Memory B cell (primary cell): ENCODE measurements around the gene CRMP1.

Experiments used
- ATAC-seq: fragments of 150-1000 bp; cut with Tn5 transposase; 2 replicates; pipeline ENCODE4 v1.10.0; 2021; ENCODE audit warnings: low read depth, mild to moderate bottlenecking, moderate library complexity
- DNase-seq, 2 donors: peaks; one replicate each; pipeline ENCODE4 v3.0.0; 2022; ENCODE audit warnings: low spot score in 2 of 2
- H3K27ac Mint-ChIP-seq: one replicate; pipeline ENCODE4 v1.8.0; 2022; ENCODE audit warnings: mild to moderate bottlenecking, moderate library complexity, mixed read lengths
- H3K27me3 Mint-ChIP-seq: one replicate; pipeline ENCODE4 v1.8.0; 2022; ENCODE audit warnings: mixed read lengths
- H3K36me3 Mint-ChIP-seq: one replicate; pipeline ENCODE4 v1.8.0; 2022; ENCODE audit warnings: mild to moderate bottlenecking, mixed read lengths
- H3K4me1 Mint-ChIP-seq: one replicate; pipeline ENCODE4 v1.8.0; 2022; ENCODE audit warnings: mixed read lengths
- H3K4me3 Mint-ChIP-seq: one replicate; pipeline ENCODE4 v1.8.0; 2022; ENCODE audit warnings: mild to moderate bottlenecking, moderate library complexity, mixed read lengths
- H3K9me3 Mint-ChIP-seq: one replicate; pipeline ENCODE4 v1.8.0; 2022; ENCODE audit warnings: mixed read lengths

The CRMP1 gene

DNA sequence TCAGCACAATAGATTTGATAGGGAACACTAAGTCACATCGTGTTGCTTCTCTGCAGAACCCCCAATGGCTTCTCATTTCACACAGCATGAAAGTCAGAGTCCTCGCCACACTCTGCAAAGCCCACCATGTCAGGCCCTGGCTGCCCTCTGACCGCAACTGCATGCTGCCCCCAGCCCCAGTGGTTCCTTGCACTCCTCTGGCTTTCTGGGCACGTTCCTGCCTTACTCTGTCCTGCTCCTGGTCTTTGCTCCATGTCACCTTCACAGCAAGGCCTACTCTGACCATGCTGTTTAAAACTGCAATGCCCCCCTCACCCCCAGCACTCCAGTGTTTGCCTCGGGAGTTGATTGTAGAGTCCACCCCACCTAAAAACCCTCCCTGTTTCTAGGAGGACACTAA is 103.7 kb downstream of the CRMP1 start:
- Mint-ChIP-seq H3K36me3 (peaks cover 2% of the 10 kb centered on the region), H3K4me3 (no peak overlapping the region), H3K27me3 (no peaks in the 10 kb centered on the region), H3K4me1 (no peaks in the 10 kb centered on the region), H3K27ac (no peak overlapping the region), H3K9me3 (peaks cover 3% of the 10 kb centered on the region)
- ATAC-seq (no peak), DNase-seq (no peak)

DNA sequence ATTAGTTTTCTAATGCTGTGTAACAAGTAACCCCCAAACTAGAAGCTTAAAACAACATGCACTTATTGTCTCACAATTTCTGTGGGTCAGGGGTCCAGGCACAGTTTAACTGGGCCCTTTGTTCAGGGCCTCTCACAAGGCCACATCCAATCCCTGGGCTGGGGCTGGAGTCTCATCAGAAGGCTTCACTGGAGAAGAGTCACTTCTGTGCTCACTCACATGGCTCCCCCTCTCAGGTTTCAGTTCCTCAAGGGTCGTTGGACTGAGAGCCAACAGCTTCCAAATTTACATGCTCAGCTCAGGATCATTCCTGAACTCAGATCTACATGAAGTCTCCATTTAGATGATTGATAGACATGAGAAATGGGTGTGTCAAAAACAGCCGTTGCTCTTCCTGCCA is 104.7 kb downstream of the CRMP1 start:
- H3K4me1 Mint-ChIP-seq: no peaks in the 10 kb centered on the region
- no peak overlapping the region for H3K4me3 Mint-ChIP-seq
- H3K36me3 Mint-ChIP-seq: peaks cover 2% of the 10 kb centered on the region
- H3K27ac Mint-ChIP-seq: no peak overlapping the region
- peaks cover under 1% of the 10 kb centered on the region for H3K27me3 Mint-ChIP-seq
- ATAC-seq: no peak
- DNase-seq: no peak
- peaks cover 3% of the 10 kb centered on the region for H3K9me3 Mint-ChIP-seq

DNA sequence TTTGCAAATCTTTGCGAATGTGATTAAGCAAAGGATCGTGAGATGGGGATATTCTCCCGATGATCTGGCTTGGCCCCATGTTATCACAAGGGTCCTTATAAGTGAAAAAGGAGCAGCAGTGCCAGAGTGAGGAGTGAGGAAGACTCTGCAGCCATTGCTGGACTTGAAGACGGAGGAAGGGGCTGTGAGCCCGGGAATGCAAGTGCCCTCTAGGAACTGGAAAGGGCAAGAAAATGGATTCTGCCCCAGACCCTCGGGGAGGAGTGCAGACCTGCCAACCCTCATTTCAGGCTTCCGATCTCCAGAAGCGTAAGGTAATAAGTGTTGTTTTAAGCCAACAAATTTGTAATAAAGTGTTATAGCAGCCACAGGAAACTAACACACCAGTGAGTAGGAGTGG is 105.6 kb downstream of the CRMP1 start:
- no peak overlapping the region for H3K27ac Mint-ChIP-seq
- no peak overlapping the region for H3K4me3 Mint-ChIP-seq
- H3K36me3 Mint-ChIP-seq: peaks cover 2% of the 10 kb centered on the region
- H3K27me3 Mint-ChIP-seq: peaks cover 5% of the 10 kb centered on the region
- DNase-seq: no peak
- ATAC-seq: no peak
- H3K4me1 Mint-ChIP-seq: no peaks in the 10 kb centered on the region
- H3K9me3 Mint-ChIP-seq: peaks cover 3% of the 10 kb centered on the region

DNA sequence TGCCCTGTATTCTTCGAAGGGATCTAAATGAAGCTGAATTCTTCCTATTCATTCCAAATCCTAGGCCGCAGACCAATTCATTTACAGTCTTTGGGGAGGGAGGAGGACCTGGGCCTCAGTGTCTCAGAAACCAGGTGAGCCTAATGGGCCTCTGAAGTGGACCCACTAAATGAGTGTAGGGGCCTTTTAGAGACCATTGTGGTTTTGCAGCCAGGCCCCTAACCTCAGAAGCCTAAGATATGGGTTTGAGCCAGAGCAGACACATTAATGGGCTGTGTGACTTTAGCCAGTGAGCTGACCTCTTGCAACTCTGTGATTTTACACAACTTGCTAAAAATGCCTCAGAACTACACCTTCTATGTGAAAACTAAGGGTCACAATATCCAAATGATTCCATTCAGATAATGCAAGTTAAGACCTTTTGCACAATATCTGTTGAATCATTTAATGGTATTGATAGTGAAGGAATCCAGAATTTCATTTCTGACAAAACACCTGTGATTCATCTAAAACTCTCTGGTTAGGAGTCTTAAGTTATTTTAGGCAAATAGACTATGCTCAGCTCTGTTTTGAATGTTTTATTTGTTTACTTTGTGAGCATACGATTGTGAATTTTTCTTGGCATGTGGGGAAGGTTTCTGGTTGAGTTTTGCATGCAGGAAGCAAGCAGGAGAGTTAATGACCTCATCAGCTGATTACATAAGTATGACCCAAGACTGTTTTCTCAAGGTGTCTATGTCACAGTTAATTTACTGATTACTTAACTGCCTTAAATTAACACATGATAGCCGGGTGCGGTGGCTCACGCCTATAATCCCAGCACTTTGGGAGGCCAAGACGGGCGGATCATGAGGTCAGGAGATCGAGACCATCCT is 106.8 kb downstream of the CRMP1 start:
- ATAC-seq (no peak), DNase-seq (no peak)
- Mint-ChIP-seq H3K27ac (no peak overlapping the region), H3K4me3 (no peak overlapping the region), H3K36me3 (peaks cover 2% of the 10 kb centered on the region), H3K9me3 (peaks cover 3% of the 10 kb centered on the region), H3K4me1 (no peaks in the 10 kb centered on the region), H3K27me3 (peaks cover 5% of the 10 kb centered on the region)

DNA sequence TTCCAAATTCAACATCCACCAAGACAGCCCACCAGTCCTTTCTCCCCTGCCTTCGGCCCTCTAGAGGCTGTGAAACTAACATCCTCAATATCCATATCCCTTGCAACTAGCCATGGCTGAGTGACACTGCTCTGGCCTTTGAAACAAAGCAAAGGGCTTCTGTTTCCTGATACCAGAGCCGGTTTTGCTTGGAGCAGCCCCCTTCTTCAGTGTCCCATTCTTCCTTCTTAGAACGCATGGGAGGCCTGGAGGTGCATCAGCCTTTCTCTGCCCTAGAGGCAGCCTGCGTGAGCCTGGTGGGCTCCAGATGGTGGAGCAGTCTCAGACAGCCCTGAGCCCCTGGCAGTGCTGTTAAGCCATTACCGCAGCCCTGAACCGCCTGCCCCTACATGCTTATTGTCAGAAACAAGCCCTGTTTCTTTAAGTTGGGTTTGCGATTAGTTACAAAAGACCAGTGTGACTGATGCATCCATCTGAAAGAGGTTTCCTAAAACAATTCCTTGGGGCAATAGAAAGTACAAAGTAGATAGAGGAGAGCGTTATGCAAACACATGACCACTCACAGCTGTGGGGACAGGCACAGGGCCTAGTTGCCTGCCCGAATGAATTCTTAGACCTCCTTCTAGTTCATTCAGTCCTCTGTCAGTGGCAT is 107.8 kb downstream of the CRMP1 start:
- DNase-seq: no peak
- Mint-ChIP-seq H3K36me3 (peaks cover 2% of the 10 kb centered on the region), H3K27ac (no peak overlapping the region), H3K27me3 (peaks cover 5% of the 10 kb centered on the region), H3K4me1 (no peaks in the 10 kb centered on the region), H3K4me3 (no peak overlapping the region), H3K9me3 (peaks cover 3% of the 10 kb centered on the region)
- no peak for ATAC-seq

DNA sequence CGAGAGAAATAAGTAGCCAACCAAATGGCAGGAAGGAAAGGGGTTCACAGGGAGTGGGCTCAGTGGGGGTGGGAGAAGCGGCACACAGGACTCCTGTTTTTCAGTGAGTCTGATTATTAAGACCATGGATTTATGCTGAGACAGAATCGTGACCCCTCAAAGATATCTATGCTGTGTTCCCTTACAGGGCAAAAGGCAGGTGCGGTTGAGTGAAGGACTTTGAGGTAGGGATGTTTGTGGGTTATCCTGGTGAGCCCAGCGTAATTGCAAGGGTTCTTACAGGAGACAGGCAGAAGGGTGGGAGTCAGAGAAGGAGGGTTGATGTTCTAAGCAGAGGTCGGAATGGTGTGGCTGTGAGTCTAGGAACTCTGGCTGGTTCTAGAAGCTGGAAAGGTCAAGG is 108.9 kb downstream of the CRMP1 start:
- DNase-seq (no peak), ATAC-seq (no peak)
- Mint-ChIP-seq H3K36me3 (peaks cover 2% of the 10 kb centered on the region), H3K27me3 (peaks cover 5% of the 10 kb centered on the region), H3K4me1 (no peaks in the 10 kb centered on the region), H3K4me3 (no peak overlapping the region), H3K27ac (no peak overlapping the region), H3K9me3 (peaks cover 3% of the 10 kb centered on the region)

GRCh38 chr4:5783486-5783885 is 109.4 kb downstream of the CRMP1 start:
- H3K4me3 Mint-ChIP-seq: no peak overlapping the region
- peaks cover 2% of the 10 kb centered on the region for H3K36me3 Mint-ChIP-seq

DNA sequence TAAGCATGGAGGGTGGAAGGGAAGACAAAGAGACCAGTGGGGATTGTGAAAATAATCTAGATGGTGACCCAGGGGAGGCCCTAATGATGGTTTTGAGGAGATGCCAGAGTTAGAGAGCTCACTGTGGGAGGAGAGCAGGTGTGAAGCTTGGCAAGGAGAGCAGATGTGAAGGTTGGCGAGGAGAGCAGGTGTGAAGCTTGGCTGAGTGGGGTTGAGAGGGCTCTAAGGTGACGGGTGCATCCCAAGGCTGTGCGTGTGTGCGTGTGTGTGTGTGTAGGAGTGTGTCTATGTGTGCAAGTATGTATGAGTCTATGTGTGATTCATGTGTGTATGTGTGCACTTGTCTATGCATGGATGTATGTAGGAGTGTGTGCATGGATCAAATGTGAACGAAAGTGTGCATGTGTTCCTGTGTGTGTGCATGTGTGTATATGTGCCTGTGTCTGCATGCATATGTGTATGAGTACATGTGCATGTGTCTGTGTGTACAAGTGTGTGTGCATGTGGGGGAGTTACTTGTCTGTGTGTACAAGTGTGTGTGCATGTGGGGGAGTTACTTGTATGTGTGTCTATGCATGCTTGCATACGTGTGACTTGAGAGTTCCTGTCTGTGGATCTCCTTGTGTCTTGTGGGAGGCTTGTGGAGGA is 109.9 kb downstream of the CRMP1 start:
- DNase-seq (no peak), ATAC-seq (no peak)
- Mint-ChIP-seq H3K27ac (no peak overlapping the region), H3K9me3 (peaks cover 2% of the 10 kb centered on the region), H3K4me1 (no peaks in the 10 kb centered on the region), H3K4me3 (no peak overlapping the region), H3K36me3 (peaks cover 1% of the 10 kb centered on the region), H3K27me3 (peaks cover 5% of the 10 kb centered on the region)

More at GRCh38 chr4:5783486-5783885, 109.4 kb downstream of the CRMP1 start:
- ATAC-seq (no peak), DNase-seq (no peak)
- Mint-ChIP-seq H3K27ac (no peak overlapping the region), H3K27me3 (peaks cover 5% of the 10 kb centered on the region), H3K4me1 (no peaks in the 10 kb centered on the region), H3K9me3 (peaks cover 3% of the 10 kb centered on the region)

- Mint-ChIP-seq H3K4me3 (no peak overlapping the region), H3K4me1 (no peaks in the 10 kb centered on the region), H3K27ac (no peak overlapping the region), H3K9me3 (no peaks in the 10 kb centered on the region), H3K27me3 (peaks cover 5% of the 10 kb centered on the region), H3K36me3 (no peaks in the 10 kb centered on the region)
- no peak for DNase-seq
- no peak for ATAC-seq
Observed at GRCh38 chr4:5781691-5782090, 111.2 kb downstream of the CRMP1 start.

GRCh38 chr4:5780831-5781480 is 111.9 kb downstream of the CRMP1 start:
- DNase-seq (peak in 1 of 2 donors; percentile 2), ATAC-seq (no peak)
- H3K4me1 Mint-ChIP-seq: no peaks in the 10 kb centered on the region
- H3K27me3 Mint-ChIP-seq: peaks cover 5% of the 10 kb centered on the region
- H3K27ac Mint-ChIP-seq: no peak overlapping the region
- no peak overlapping the region for H3K4me3 Mint-ChIP-seq
- H3K9me3 Mint-ChIP-seq: peaks cover 3% of the 10 kb centered on the region
- peaks cover 2% of the 10 kb centered on the region for H3K36me3 Mint-ChIP-seq

DNA sequence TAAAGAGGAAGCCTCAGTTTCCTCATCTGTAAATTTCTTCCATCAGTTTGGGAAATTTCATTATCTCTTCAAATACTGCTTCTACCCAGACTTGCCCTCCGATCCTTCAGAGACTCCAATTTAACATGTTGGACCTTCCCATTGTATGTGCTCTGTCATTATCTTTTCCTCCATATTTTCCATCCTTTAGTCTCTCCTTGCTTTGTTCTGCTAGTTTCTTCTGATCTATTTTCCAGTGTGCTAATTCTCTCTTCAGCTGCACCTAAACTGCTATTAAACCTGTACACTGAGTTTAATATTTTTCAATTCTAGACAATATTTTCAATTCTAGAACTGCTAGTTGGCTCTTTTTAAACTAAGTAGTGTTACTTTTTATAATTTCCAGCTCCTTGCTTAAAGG is 116.4 kb downstream of the CRMP1 start:
- Mint-ChIP-seq H3K27me3 (no peaks in the 10 kb centered on the region), H3K27ac (no peak overlapping the region), H3K4me3 (no peak overlapping the region), H3K36me3 (peaks cover 2% of the 10 kb centered on the region), H3K9me3 (peaks cover 3% of the 10 kb centered on the region), H3K4me1 (no peaks in the 10 kb centered on the region)
- ATAC-seq: no peak
- DNase-seq: no peak

GRCh38 chr4:5774416-5775036 is 118.4 kb downstream of the CRMP1 start:
- Mint-ChIP-seq H3K4me3 (no peak overlapping the region), H3K27ac (no peak overlapping the region), H3K4me1 (no peaks in the 10 kb centered on the region), H3K36me3 (peaks cover 2% of the 10 kb centered on the region), H3K9me3 (peaks cover 3% of the 10 kb centered on the region), H3K27me3 (no peaks in the 10 kb centered on the region)
- ATAC-seq (no peak), DNase-seq (no peak)

DNA sequence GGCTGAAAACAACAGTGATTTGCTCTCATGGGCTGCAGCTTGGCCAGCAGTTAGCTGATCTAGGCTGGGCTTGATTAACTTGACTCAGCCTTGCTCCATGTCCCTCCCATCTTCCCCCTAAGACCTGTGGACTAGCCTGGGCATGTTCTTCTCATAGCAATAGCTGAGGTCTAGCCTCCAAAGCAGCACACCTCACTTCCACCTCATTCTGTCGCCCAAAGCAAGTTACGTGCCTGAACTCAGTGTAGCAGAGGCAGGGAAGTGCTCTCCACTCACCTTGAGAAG is 119.7 kb downstream of the CRMP1 start:
- H3K4me1 Mint-ChIP-seq: no peaks in the 10 kb centered on the region
- ATAC-seq: no peak
- H3K27ac Mint-ChIP-seq: no peak overlapping the region
- DNase-seq: no peak
- H3K9me3 Mint-ChIP-seq: peaks cover 3% of the 10 kb centered on the region
- no peaks in the 10 kb centered on the region for H3K27me3 Mint-ChIP-seq
- peaks cover 2% of the 10 kb centered on the region for H3K36me3 Mint-ChIP-seq
- no peak overlapping the region for H3K4me3 Mint-ChIP-seq
